Cortex of kidney (tissue), 1 donor: ENCODE results near the gene SHB.
"Not testable (repeated sequence)": the region's sequence is repeated elsewhere in the genome, so short reads cannot be mapped to it uniquely, and the experiment has no call there.

Experiments used
- DNase-seq: peaks from one replicate; lab custom pipeline; 2025; lab: John Stamatoyannopoulos, UW

Gene SHB

DNA sequence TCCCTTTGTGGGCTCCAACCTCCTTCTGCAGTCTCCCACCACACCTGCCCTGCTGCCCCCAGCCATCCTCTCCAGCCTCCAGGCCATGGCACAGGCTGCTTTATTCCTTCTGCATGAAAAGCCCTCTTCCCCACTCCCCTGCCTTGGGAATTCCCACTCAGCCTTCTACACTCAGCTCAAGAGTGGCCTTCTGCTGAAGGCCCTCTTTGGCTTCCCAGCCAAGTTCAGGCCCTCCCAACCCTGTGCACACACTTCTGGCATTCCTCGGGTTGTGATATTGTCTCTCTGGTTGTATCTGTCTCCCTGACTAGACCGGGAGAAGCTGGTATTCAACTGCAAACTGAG is 5.7 kb downstream of the SHB start:
- no peak for DNase-seq

DNA sequence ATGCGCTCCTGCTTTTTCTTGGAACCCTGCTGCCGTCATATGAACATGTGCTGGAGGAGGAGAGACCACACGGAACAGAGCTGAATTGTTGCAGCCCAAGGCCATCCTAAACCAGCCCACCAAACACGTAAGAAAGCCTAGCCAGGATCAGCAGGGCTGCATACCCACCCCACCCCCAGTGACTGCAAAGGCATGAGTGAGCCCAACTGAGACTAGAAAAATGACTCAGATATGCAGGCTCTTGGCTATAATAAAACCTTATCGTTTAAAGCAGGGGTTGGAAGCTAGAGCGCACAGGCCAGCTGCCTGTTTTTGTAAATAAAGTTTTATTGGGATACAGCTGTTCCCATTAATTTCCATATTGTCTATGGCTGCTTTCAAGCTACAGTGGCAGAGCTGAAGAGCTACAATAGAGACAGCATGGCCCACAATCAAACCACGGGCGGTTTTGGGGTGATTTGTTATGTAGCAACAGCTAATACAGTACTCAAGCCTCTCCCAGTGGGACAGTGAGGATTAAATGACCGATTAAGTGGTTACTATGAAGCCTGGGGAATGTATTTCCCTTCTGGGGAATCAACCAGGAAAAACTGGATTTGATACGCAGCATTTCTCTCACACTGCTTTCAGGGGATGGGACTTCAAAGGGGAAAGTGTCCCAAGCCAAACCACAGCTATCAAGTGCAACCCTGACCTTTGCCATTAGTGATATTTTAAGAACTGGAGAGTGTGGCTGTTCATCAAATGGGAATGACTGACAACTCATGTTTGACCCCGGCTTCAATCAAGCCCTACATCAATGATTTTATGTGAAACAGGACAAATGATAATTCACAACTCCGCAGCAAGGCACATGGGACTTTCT is 6.3 kb downstream of the SHB start:
- no peak for DNase-seq

DNA sequence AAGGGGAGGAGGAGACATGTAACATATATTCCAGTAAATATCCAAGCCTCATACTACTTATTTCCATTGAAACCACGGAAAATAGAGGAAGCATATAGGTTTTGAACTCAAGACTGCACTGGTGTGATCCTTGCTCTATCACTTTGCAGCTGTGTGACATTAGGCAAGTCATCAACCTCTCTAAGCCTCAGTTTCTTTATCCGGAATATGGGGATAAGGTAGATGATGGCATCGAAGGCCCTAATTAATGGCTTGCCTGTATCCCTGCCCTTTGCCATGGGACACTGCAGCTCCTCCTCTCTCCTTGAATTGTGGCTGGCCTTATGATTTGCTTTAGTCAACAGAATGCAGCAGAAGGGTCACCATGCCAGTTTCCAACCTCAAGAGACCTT is 6.9 kb downstream of the SHB start:
- DNase-seq, result no peak

DNA sequence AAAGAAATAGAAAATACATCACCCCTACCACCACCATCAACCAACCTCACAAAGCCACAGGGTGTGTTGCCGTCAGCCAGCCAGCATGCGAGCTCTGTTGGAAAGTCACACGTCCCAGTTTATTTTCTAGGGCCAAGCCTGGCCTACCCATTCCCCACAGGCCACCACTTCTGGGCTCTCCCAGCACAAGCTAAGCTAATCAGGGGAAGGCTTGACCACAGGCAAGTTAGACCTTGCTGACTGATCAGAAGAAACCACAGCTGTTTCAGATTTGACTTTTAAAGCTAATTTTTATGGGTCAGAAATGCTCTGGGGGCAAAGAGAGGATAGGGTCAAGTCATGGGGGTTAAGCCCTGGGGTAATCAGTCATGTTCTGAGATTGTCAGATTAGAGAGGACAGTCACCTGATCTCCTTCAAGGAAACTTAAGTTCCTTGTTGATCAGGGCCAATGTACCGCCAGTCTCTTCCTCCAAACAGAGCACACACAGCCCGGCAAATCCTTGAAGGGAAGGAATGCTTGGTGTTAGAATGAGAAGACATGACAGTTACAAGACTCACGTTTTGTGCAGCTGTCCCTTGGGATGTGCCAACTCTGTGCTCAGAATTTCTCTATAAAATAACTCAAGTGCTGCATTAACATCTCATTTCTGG is 7.6 kb downstream of the SHB start:
- no peak for DNase-seq

GRCh38 chr9:38060681-38061080 is 8.3 kb downstream of the SHB start:
- no peak for DNase-seq

- DNase-seq, result no peak
Measured at GRCh38 chr9:38059233-38059936, 9.6 kb downstream of the SHB start.

DNA sequence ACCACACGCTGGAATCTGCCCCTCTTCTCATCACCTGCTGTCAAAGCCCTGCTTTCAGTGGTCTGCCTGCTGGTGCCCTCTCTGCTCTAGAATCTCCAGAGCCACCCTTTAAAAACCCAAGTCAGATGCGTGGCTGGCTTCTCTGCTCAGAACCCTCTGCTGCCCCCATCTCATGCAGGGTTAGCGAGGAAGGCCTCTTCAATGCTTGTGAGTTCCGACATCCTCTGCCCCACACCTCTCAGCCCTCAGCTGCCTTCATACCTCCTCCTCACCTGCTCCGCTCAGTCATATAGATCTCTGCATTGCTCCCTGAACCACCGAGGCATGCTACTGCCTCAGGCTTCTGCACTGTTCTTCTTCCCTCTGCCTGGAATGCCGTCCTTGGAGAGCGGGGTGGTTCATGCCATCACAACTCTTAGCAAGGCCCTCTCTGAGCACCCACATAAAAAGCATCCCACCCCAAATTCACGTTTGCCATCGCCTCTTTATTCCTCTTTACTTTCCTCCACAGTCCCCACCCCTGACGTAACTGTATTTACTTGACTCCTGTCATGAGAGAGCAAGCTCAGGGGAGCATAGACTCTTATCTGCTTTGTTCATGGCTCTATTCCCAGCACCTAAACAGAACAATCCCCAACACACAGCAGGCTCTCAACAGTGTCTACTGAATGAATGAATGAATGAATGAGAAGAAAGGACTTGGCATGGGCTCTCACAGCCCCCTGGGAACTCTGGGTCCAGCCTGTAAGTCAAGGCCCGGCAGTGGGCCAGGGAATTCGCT is 10.4 kb downstream of the SHB start:
- no peak for DNase-seq

GRCh38 chr9:38057416-38058195 is 11.4 kb downstream of the SHB start:
- DNase-seq, result no peak

- DNase-seq, result no peak
Measured at GRCh38 chr9:38054653-38055052, 14.4 kb downstream of the SHB start.

DNA sequence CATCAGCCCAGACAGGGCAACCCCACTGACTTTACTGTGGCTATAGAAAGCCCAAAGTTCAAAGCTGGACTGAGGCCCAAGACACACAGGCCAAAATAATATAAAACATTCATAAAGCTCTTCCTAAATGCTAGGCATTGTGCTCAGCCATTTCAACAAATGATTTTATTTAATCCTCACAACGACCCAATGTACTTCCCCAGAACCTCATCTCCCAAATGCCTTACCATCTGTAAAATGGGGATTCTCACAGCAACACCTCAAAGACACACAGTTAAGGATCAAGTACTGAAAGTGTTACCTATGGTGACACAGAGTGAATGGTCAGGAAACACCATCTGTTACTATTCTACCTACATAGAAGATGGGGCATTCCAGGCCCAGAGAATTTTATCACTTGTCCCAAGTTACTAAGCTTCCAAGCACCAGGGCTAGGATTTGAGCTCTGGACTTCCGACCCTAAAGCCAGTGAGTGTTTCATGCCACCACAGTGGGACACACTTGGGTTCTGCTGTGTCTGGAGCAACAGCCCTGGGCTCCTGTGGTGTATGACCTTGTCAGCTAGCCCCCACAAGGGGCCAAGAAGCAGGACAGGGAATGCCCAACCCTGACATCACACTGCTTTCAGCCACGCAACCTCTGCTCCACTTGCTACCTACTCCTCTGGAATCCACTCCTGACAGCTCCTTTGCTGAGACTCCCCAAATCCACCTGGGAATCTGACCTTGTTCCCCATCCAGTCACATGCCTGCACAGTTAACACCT is 15.1 kb downstream of the SHB start:
- DNase-seq, result no peak

DNA sequence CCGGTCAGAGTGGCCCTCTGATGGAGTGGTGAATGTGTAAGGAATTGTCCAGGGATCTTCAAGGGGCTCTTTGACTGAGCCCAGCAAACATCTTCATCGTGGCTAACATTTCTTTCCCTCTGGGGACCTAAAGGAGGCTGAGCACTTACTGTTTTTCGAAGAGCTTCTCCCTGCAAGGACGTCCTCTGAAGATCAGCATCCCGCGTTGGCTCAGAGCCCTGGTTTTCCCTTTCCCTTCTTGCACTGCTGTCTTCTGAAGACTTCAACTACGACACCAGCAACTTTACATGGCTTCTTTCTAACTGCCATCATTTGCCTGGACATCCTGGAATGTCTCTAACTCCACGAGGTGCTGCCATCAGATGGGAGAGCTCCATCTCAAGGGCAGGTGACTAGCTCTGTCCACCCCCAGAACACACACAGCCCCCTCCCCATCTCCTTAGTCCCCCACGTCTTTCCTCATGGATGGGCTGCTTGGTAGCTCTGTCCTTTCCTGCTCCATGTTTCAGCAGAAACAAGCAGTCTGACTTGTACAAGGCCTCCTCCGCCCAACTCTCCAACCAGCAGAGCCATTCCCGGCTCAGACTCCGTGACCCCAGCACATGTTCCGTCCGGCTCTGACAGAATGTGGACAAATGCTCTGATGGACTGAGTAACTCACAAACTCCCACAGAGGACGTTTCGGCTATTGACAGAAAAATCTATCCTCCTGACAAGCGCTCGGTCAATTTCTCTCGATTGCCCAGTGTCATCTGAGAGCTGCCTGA is 17.1 kb downstream of the SHB start:
- no peak for DNase-seq

- DNase-seq, result no peak
Measured at GRCh38 chr9:38048316-38048969, 20.6 kb downstream of the SHB start.

- DNase-seq, result no peak
Measured at GRCh38 chr9:38047301-38048251, 21.5 kb downstream of the SHB start.

- DNase-seq, result no peak
Measured at GRCh38 chr9:38046661-38047300, 22.2 kb downstream of the SHB start.

DNA sequence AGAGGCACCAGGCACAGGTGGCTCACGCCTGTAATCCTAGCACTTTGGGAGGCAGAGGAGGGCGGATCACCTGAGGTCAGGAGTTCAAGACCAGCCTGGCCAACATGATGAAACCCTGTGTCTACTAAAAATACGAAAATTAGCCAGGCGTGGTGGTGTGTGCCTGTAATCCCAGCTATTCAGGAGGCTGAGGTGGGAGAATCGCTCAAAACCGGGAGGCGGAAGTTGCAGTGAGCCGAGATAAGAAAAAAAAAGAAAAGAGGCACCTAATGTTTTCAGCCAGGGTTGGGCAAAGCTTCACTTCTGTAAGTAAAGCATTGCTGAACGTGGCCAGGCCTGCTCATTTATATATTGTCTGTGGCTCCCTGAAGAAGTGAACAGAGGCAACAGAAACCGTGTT is 23.1 kb downstream of the SHB start:
- DNase-seq, result not testable (repeated sequence)

- no peak for DNase-seq
Measured at GRCh38 chr9:38044706-38045105, 24.3 kb downstream of the SHB start.

DNA sequence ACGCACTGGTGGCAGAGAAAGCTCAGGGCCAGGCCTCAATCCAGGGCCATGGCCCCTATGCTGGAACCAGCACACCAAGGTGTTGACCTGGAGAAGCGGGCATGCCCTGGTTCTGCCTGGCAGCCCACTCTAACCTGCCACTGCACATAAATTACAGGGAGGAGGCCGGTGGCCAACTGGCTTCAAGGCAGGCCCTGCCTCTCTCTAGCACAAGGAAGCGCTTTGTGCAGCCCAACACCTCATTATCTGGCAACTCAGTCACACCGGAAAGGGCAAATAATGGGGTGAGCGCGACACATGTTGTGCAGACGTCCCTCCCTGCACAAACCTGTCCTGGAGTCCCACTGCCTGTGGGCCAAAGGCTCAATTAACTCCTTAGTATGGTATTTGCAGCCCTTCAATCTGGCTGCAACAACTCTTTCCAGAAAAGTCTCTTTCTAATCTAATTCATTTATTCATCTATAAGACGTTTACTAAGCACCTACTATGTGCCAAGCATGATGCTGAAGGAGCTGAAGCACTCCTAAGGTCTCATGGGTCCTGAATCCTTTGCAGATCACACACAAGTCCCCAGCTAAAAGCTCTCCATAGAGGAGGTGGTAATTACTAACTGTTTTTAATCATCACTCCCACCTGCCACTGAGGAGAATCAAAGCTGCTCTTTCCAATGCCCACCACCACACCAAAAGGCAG is 24.9 kb downstream of the SHB start:
- no peak for DNase-seq
